ENCODE data around the gene DCDC2B. TPM values are rescaled to one million over a fixed set of nuclear protein-coding genes. Genes with fewer than 3 reads are reported as not detected.
A peak's percentile ranks its signal among the peaks of the same experiment; 100 is the strongest.

Gene DCDC2B
- total and polyA plus RNA-seq, 2 of the 13 experiments (the other 11 are each of a cell fraction or from before 2014, with no cell fraction given): not detected

DNA sequence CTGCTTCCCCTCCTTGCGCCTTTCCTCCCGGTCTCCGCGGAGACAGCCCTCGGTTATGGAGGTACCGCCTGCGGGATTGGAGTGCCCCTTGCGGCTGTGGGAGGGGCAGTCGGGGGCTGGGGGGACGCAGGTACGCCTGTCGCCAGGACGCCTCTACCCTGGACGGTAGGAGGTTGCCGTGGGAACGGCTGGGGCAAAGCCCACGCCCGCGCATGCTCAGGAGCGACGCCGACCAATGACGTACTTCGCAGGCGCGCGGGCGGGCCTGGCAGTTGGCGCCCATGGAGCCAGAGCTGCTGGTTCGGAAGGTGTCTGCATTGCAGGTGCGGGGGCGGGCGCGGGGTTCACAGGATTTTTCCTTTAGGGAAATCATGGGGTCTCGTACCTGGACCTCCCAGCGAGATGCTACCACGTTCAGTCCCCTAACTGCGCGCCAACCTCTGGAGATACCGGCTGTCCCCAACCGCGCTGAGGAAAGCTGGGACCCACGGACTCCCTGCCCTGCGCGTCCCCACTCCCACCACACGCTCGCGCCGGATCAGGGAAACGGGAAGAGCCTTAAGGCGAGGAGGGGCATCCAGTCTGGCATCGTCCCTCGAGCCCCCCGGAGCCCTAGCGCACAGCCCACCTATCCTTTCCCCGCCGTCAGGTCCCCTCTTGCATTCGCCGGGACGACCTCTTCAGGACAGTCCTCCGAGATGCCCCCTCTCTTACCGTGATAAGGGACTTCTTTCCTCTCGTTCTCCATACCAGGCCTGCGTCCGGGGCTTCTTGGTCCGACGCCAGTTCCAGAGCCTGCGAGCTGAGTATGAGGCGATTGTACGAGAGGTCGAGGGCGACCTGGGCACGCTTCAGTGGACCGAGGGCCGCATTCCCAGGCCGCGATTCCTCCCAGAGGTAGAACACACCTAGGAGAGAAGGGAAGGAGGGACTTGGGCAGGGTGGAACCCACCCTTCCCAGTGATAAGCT is 3.2 kb upstream of the DCDC2B start, which contains the start of gene IQCC (continued):
- TF ChIP-seq, protein P1, sequence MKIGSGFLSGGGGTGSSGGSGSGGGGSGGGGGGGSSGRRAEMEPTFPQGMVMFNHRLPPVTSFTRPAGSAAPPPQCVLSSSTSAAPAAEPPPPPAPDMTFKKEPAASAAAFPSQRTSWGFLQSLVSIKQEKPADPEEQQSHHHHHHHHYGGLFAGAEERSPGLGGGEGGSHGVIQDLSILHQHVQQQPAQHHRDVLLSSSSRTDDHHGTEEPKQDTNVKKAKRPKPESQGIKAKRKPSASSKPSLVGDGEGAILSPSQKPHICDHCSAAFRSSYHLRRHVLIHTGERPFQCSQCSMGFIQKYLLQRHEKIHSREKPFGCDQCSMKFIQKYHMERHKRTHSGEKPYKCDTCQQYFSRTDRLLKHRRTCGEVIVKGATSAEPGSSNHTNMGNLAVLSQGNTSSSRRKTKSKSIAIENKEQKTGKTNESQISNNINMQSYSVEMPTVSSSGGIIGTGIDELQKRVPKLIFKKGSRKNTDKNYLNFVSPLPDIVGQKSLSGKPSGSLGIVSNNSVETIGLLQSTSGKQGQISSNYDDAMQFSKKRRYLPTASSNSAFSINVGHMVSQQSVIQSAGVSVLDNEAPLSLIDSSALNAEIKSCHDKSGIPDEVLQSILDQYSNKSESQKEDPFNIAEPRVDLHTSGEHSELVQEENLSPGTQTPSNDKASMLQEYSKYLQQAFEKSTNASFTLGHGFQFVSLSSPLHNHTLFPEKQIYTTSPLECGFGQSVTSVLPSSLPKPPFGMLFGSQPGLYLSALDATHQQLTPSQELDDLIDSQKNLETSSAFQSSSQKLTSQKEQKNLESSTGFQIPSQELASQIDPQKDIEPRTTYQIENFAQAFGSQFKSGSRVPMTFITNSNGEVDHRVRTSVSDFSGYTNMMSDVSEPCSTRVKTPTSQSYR (CRISPR knock-in tag; IDR thresholded peaks at IDR 0.05; ENCODE audit: borderline replicate concordance): 0 out of 2 replicates have a peak, but pooled peaks have one; percentile 11
- TF ChIP-seq PRPF4 (IDR thresholded peaks at IDR 0.05; ENCODE audit: low read depth, low read length, poor library complexity, severe bottlenecking): no peak
- TF ChIP-seq, protein P2, sequence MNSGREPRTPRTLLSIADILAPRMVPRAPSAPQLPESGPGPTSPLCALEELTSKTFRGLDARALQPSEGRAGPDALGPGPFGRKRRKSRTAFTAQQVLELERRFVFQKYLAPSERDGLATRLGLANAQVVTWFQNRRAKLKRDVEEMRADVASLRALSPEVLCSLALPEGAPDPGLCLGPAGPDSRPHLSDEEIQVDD (CRISPR knock-in tag; IDR thresholded peaks at IDR 0.05; ENCODE audit: borderline replicate concordance): no peak
- TF ChIP-seq ZNF121 (CRISPR knock-in tag; IDR thresholded peaks at IDR 0.05): no peak
- TF ChIP-seq MTF1 (CRISPR knock-in tag; IDR thresholded peaks at IDR 0.05): no peak
- no peak for TF ChIP-seq CBFB (CRISPR knock-in tag; IDR thresholded peaks at IDR 0.05)
- no peak for TF ChIP-seq ZNF549 (CRISPR knock-in tag; IDR thresholded peaks at IDR 0.05)
- no peak for TF ChIP-seq DPF2 (CRISPR knock-in tag; IDR thresholded peaks at IDR 0.05; ENCODE audit: borderline replicate concordance, low read depth)
- no peak for TF ChIP-seq TBL1XR1 (IDR thresholded peaks at IDR 0.05; ENCODE audit: borderline replicate concordance, low read length, partially characterized antibody)
- TF ChIP-seq, protein P3, sequence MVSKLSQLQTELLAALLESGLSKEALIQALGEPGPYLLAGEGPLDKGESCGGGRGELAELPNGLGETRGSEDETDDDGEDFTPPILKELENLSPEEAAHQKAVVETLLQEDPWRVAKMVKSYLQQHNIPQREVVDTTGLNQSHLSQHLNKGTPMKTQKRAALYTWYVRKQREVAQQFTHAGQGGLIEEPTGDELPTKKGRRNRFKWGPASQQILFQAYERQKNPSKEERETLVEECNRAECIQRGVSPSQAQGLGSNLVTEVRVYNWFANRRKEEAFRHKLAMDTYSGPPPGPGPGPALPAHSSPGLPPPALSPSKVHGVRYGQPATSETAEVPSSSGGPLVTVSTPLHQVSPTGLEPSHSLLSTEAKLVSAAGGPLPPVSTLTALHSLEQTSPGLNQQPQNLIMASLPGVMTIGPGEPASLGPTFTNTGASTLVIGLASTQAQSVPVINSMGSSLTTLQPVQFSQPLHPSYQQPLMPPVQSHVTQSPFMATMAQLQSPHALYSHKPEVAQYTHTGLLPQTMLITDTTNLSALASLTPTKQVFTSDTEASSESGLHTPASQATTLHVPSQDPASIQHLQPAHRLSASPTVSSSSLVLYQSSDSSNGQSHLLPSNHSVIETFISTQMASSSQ (IDR thresholded peaks at IDR 0.05; ENCODE audit: low read depth): no peak
- TF ChIP-seq, protein P3 (CRISPR knock-in tag; IDR thresholded peaks at IDR 0.05; ENCODE audit: borderline replicate concordance): 0 out of 2 replicates have a peak, but pooled peaks have one; percentile 19
- TF ChIP-seq, protein P4, sequence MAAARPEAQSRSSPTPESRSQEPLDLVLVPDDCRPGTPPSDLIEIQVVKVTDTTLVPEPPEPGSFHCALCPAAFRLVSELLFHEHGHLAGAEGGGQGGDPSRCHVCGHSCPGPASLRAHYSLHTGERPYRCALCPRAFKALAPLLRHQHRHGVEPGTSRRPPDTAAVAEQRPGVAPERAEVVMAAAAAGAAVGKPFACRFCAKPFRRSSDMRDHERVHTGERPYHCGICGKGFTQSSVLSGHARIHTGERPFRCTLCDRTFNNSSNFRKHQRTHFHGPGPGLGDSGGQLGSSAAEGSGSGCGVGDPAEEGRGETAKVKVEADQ (CRISPR knock-in tag; IDR thresholded peaks at IDR 0.05; ENCODE audit: borderline replicate concordance): peak; percentile 40; the same call in 1 of the 2 replicates
- TF ChIP-seq, protein P5, sequence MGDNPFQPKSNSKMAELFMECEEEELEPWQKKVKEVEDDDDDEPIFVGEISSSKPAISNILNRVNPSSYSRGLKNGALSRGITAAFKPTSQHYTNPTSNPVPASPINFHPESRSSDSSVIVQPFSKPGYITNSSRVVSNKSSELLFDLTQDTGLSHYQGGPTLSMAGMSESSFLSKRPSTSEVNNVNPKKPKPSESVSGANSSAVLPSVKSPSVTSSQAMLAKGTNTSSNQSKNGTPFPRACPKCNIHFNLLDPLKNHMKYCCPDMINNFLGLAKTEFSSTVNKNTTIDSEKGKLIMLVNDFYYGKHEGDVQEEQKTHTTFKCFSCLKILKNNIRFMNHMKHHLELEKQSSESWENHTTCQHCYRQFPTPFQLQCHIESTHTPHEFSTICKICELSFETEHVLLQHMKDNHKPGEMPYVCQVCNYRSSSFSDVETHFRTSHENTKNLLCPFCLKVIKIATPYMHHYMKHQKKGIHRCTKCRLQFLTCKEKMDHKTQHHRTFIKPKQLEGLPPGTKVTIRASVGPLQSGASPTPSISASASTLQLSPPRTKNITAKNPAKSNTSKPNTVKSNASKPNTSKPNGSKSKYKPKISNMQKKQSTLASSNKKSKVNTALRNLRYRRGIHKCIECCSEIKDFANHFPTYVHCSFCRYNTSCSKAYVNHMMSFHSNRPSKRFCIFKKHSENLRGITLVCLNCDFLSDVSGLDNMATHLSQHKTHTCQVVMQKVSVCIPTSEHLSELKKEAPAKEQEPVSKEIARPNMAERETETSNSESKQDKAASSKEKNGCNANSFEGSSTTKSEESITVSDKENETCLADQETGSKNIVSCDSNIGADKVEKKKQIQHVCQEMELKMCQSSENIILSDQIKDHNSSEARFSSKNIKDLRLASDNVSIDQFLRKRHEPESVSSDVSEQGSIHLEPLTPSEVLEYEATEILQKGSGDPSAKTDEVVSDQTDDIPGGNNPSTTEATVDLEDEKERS (CRISPR knock-in tag; IDR thresholded peaks at IDR 0.05): no peak
- TF ChIP-seq ZNF143 (CRISPR knock-in tag; IDR thresholded peaks at IDR 0.05): no peak
- no peak for TF ChIP-seq ZNF713 (CRISPR knock-in tag; IDR thresholded peaks at IDR 0.05)
- TF ChIP-seq ZNF891 (CRISPR knock-in tag; IDR thresholded peaks at IDR 0.05): no peak; the same call in 1 of the 2 replicates
